GM20000 (cell line): ENCODE results near the gene SYPL1.

ENCODE experiments used
- DNase-seq: peaks from one replicate; pipeline ENCODE4 v3.0.0; 2012; ENCODE audit warnings: low spot score
- CTCF ChIP-seq: IDR thresholded peaks from 2 replicates; pipeline ENCODE4 v1.5.1; 2012; ENCODE audit warnings: mild to moderate bottlenecking, control low read depth; ENCODE audit errors: extremely low read depth, missing control alignments

Gene SYPL1

GRCh38 chr7:106076537-106076936 is 35.6 kb downstream of the SYPL1 start:
- TF ChIP-seq CTCF: no peak
- no peak for DNase-seq

- TF ChIP-seq CTCF: no peak
- DNase-seq: no peak
Observed at GRCh38 chr7:106075937-106076336, 36.2 kb downstream of the SYPL1 start.

GRCh38 chr7:106074257-106074656 is 37.9 kb downstream of the SYPL1 start:
- DNase-seq: no peak
- peak; percentile 8 for TF ChIP-seq CTCF

GRCh38 chr7:106073701-106074100 is 38.4 kb downstream of the SYPL1 start:
- TF ChIP-seq CTCF: no peak
- no peak for DNase-seq

- DNase-seq: no peak
- no peak for TF ChIP-seq CTCF
Observed at GRCh38 chr7:106072715-106073091, 39.4 kb downstream of the SYPL1 start.

- no peak for DNase-seq
- no peak for TF ChIP-seq CTCF
Observed at GRCh38 chr7:106071999-106072714, 40.0 kb downstream of the SYPL1 start.

GRCh38 chr7:106071356-106071998 is 40.6 kb downstream of the SYPL1 start:
- TF ChIP-seq CTCF: no peak
- DNase-seq: peak; percentile 80
